Prostate gland (tissue), 2 donors: Measurements from ENCODE around the gene CHIA. TPM values are rescaled to one million over a fixed set of nuclear protein-coding genes. Genes with fewer than 3 reads are reported as not detected.

Experiments
- DNase-seq: peaks from one replicate; pipeline ENCODE4 v3.0.0-alpha.2; 2019; ENCODE audit warnings: low spot score
- H3K27ac ChIP-seq, 2 donors: fragments of 200-600 bp; sonication (generic); 2 replicates each; pipeline ENCODE4 v1.5.1; 2017 to 2019
- H3K27me3 ChIP-seq: fragments of 200-600 bp; sonication (generic); replicated peaks from 2 replicates; pipeline ENCODE4 v1.5.1; 2019; ENCODE audit not compliant: insufficient read depth
- H3K36me3 ChIP-seq, 2 donors: fragments of 200-600 bp; sonication (generic); 1 replicate in 1 of 2; 2 replicates in 1 of 2; pipeline versions ENCODE4 v1.5.1 to v1.8.1; 2017 to 2019
- H3K4me1 ChIP-seq: fragments of 200-600 bp; sonication (generic); replicated peaks from 2 replicates; pipeline ENCODE4 v1.5.1; 2019
- H3K4me3 ChIP-seq, 2 donors: fragments of 200-600 bp; sonication (generic); 2 replicates each; pipeline ENCODE4 v1.5.1; 2017 to 2019
- H3K9me3 ChIP-seq: fragments of 200-600 bp; sonication (generic); 2 replicates; pipeline ENCODE4 v1.5.1; 2017
- POLR2A ChIP-seq: fragments of 450-650 bp; IDR thresholded peaks from one replicate; pipeline ENCODE4 v1.6.1; 2016; ENCODE audit warnings: antibody characterized with exemption, mild to moderate bottlenecking
- POLR2AphosphoS5 ChIP-seq: sonication (generic); formaldehyde crosslinking; IDR thresholded peaks from one replicate; pipeline ENCODE4 v1.6.1; 2017; ENCODE audit warnings: antibody characterized with exemption
- WGBS: methylation state at CpG from one replicate; pipeline ENCODE4 v1.1.5; 2018; 5-methylcytosine and 5-hydroxymethylcytosine counted together
- intact Hi-C: fragments of 100-400 bp; cut with DNase I; formaldehyde crosslinking; loops from one replicate; pipeline ENCODE4 v1.14.2; 2022
- total RNA-seq, 2 donors: library from RNA; depleted of rRNA; stranded (reverse); fragments of >200 nt; gene quantifications; one replicate each; pipeline ENCODE4 v1.1.0, GENCODE V29; 2016
- TF ChIP-seq, protein P1 (sequence below), 4 experiments: fragments of 200-600 bp in 2 of 4; fragments of 450-650 bp in 2 of 4; sonication (generic) in 2 of 4; IDR thresholded peaks; 1 replicate in 3 of 4; 2 replicates in 1 of 4; pipeline ENCODE4 v1.5.1; 2016 to 2019; ENCODE audit warnings: antibody characterized with exemption in 4 of 4, mild to moderate bottlenecking in 2 of 4, moderate library complexity in 2 of 4

The CHIA gene
- total RNA-seq, 2 donors from 2014 or later, result not detected

DNA sequence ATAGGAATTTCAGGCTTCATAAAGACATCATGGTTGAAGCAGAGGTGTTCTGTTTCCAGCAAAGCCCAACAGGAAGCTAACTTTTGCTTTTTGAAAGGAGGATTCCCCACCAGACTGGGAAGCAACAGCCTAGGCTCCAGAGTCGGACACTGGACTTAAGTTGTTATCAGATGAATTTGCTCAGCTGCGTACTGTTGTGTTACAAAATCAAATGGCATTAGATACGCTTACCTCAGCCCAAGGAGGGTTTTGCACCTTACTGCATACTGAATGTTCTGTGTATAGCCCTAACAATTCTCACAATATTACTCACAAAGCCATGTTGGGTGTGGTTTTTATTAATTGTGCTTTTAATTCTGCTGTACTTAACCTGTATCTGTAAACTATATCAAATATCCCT lies 547 bp upstream of the CHIA start:
- H3K27me3 ChIP-seq, result peaks cover 2% of the 10 kb centered on the region
- H3K4me1 ChIP-seq, result no peaks in the 10 kb centered on the region
- H3K4me3 ChIP-seq, result no peak overlapping the region
- no peak for DNase-seq
- H3K36me3 ChIP-seq, result no peaks in the 10 kb centered on the region
- no peak overlapping the region for H3K27ac ChIP-seq
- intact Hi-C loops, result no loop called here
- TF ChIP-seq, protein P1, sequence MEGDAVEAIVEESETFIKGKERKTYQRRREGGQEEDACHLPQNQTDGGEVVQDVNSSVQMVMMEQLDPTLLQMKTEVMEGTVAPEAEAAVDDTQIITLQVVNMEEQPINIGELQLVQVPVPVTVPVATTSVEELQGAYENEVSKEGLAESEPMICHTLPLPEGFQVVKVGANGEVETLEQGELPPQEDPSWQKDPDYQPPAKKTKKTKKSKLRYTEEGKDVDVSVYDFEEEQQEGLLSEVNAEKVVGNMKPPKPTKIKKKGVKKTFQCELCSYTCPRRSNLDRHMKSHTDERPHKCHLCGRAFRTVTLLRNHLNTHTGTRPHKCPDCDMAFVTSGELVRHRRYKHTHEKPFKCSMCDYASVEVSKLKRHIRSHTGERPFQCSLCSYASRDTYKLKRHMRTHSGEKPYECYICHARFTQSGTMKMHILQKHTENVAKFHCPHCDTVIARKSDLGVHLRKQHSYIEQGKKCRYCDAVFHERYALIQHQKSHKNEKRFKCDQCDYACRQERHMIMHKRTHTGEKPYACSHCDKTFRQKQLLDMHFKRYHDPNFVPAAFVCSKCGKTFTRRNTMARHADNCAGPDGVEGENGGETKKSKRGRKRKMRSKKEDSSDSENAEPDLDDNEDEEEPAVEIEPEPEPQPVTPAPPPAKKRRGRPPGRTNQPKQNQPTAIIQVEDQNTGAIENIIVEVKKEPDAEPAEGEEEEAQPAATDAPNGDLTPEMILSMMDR (IDR thresholded peaks at IDR 0.05), result no peak
- TF ChIP-seq POLR2A, result no peak
- H3K9me3 ChIP-seq, result no peaks in the 10 kb centered on the region
- 83% methylated on average over 3 of the region's 3 CpGs for WGBS

DNA sequence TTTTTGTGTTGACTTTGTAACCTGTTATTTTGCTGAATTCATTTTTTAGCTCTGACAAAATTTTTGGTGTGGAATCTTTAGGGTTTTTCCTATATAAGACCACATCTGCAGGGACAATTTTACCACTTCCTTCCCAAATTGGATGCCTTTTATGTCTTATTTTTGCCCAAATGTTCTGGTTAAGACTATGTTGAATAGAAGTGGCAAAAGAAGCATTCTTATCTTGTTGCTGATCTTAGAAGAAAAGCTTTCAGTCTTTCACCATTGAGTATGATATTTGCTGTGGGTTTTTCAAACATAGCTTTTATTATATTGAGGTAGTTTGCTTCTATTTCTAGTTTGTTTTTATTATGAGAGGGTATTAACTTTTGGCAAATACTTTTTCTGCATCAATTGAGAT lies 3.7 kb downstream of the CHIA start:
- Histone ChIP-seq H3K27me3 (no peaks in the 10 kb centered on the region), H3K4me3 (no peak overlapping the region), H3K27ac (no peak overlapping the region), H3K9me3 (no peaks in the 10 kb centered on the region), H3K4me1 (no peaks in the 10 kb centered on the region), H3K36me3 (no peaks in the 10 kb centered on the region)
- no peak for TF ChIP-seq POLR2AphosphoS5
- TF ChIP-seq, protein P1 (IDR thresholded peaks at IDR 0.05), result no peak
- no peak for TF ChIP-seq POLR2A
- DNase-seq, result no peak
- intact Hi-C loops, result no loop called here

DNA sequence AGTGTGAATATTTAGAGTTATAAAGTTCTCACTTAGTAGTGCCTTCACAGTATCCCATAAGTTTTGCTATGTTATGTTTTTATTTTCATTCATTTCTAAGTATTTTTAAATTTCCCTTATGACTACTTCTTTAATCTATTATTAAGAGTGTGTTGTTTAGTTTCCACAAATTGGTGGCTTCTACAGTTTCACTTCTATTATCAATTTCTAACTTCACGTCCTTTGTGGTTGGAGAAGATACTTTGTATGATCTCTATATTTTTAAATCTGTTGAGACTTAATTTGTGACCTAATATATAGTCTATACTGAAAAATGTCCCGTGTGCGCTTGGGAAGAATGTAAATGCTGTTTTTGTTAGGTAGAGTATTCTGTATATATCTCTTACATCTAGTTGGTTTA lies 11.7 kb downstream of the CHIA start:
- H3K4me3 ChIP-seq, result no peak overlapping the region
- 90% methylated on average over 3 of the region's 3 CpGs for WGBS
- DNase-seq, result no peak
- intact Hi-C loops, result no loop called here
- no peak overlapping the region for H3K27ac ChIP-seq
- H3K9me3 ChIP-seq, result no peaks in the 10 kb centered on the region
- TF ChIP-seq, protein P1 (IDR thresholded peaks at IDR 0.05), result no peak
- TF ChIP-seq POLR2AphosphoS5 (no peak), POLR2A (no peak)
- no peaks in the 10 kb centered on the region for H3K4me1 ChIP-seq
- H3K36me3 ChIP-seq, result no peaks in the 10 kb centered on the region
- no peaks in the 10 kb centered on the region for H3K27me3 ChIP-seq

- WGBS, result 50% methylated on average over 2 of the region's 2 CpGs
These were observed 19.0 kb downstream of the CHIA start for GRCh38 chr1:111309690-111310089.

DNA sequence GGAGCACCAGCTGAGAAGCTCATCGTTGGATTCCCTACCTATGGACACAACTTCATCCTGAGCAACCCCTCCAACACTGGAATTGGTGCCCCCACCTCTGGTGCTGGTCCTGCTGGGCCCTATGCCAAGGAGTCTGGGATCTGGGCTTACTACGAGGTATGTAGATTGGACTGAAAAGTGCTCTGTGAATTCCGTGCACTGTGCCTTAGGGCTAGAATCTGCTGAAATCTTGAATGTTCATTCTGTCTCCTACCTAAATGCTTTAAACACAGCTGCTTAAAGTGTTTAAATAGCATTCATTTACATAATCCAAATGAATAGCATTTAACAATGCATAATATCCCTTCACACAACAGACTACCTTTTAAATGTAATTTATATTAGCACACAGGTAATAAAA lies 27.9 kb downstream of the CHIA start:
- H3K9me3 ChIP-seq, result no peaks in the 10 kb centered on the region
- no peaks in the 10 kb centered on the region for H3K4me1 ChIP-seq
- H3K27ac ChIP-seq, result no peak overlapping the region
- TF ChIP-seq, protein P1 (IDR thresholded peaks at IDR 0.05), result no peak
- TF ChIP-seq POLR2AphosphoS5 (no peak), POLR2A (no peak)
- no peak for DNase-seq
- H3K4me3 ChIP-seq, result no peak overlapping the region
- H3K36me3 ChIP-seq, result no peaks in the 10 kb centered on the region
- H3K27me3 ChIP-seq, result peaks cover 3% of the 10 kb centered on the region
- WGBS, result 46% methylated on average over 3 of the region's 3 CpGs
- intact Hi-C loops, result no loop called here

More at GRCh38 chr1:111309690-111310089, 19.0 kb downstream of the CHIA start:
- H3K4me1 ChIP-seq, result no peaks in the 10 kb centered on the region
- H3K27me3 ChIP-seq, result no peaks in the 10 kb centered on the region
- TF ChIP-seq POLR2A, result no peak
- TF ChIP-seq POLR2AphosphoS5, result no peak
- TF ChIP-seq, protein P1 (IDR thresholded peaks at IDR 0.05), result no peak
- no peaks in the 10 kb centered on the region for H3K36me3 ChIP-seq
- DNase-seq, result no peak
- H3K27ac ChIP-seq, result no peak overlapping the region
- intact Hi-C loops, result no loop called here
- H3K4me3 ChIP-seq, result no peak overlapping the region
- no peaks in the 10 kb centered on the region for H3K9me3 ChIP-seq
